ENCODE data around the gene FN3K. TPM values are rescaled to one million over a fixed set of nuclear protein-coding genes. Genes with fewer than 3 reads are reported as not detected.
"Not testable (repeated sequence)": the region's sequence is repeated elsewhere in the genome, so short reads cannot be mapped to it uniquely, and the experiment has no call there.

The FN3K gene
- total and polyA plus RNA-seq, 2 donors: 0.24 to 1.5 TPM

DNA sequence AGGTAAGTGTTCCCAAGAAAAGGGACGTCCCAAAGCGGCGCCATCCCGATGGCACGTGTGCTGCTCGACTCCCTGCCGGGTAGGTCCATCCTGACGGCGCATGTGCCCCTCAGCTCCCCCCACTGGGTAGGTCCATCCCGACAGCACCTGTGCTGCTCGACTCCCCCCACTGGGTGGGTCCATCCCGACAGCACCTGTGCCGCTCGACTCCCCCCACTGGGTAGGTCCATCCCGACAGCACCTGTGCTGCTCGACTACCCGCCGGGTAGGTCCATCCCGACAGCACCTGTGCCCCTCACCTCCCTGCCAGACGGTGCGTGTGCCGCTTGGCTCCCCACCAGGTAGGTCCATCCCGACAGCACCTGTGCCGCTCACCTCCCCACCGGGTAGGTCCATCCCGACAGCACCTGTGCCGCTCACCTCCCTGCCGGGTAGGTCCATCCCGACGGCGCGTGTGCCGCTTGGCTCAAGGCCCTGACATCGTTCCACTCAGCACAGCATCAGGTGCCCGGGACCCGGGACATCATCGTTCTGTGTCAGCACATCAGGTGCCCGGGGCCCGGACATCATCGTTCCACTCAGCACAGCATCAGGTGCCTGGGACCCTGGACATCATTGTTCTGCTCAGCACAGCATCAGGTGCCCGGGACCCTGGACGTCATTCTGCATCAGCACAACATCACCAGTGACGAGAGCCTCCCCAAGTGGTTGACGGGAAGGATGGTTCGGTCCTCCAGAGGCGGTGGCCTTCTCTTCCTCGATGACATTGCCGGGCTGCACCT lies 5.7 kb upstream of the FN3K start:
- H3K27ac ChIP-seq (ENCODE audit: low read depth in 1 of 2, low read length in 1 of 2): no peak overlapping the region
- peaks cover 12 to 29% of the 10 kb centered on the region in 2 donors for H3K9me3 ChIP-seq (ENCODE audit: control insufficient read depth in 2 of 2, insufficient read depth in 1 of 2, low read length in 1 of 2)
- peaks cover 0 to 7% of the 10 kb centered on the region in 2 donors for H3K27me3 ChIP-seq (ENCODE audit: control insufficient read depth in 2 of 2, insufficient read depth in 1 of 2, low read length in 1 of 2)
- H3K36me3 ChIP-seq (ENCODE audit: control insufficient read depth in 2 of 2, insufficient read depth in 2 of 2, low read length in 1 of 2): peaks cover 34 to 61% of the 10 kb centered on the region in 2 donors
- H3K4me1 ChIP-seq (ENCODE audit: control insufficient read depth in 2 of 2, insufficient read depth in 2 of 2, low read length in 2 of 2): no peaks in the 10 kb centered on the region
- DNase-seq (ENCODE audit: low read depth in 6 of 9, low spot score in 9 of 9): no peak
- no peak overlapping the region for H3K4me3 ChIP-seq (ENCODE audit: low read length in 2 of 2)
- WGBS: 91% methylated on average over 48 of the region's 48 CpGs

DNA sequence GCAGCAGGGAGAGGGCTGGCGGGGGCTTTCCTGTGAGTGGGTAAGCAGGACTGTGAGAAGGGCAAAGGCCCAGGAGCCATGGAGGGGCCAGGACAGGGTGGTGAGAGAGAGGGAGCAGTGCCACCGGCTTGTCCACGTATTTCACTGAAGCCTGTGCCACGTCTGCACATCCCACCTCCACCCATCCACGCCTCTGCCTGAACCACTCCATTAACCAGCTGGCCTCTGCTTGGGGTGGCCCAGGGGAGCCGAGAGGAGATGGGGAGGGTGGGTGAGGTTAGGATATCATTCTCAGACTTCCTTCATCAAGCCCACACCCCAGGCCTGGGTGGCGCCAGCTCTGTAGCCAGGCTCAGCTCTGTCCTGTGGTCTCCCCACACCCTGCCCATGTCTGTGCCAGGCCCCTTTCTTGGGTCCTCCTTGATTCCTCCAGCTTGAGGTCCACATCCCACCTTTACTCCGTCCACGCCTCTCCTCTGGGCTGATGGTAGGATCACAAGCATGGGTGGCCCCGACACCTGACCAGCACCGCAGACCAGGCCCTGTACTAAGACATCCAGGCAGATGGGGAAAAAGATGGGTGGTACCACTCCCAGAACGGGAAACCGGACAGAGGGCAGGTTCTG lies 3.2 kb upstream of the FN3K start:
- DNase-seq (ENCODE audit: low read depth in 6 of 9, low spot score in 9 of 9): no peak
- Histone ChIP-seq H3K9me3 (ENCODE audit: control insufficient read depth in 2 of 2, insufficient read depth in 1 of 2, low read length in 1 of 2) (peaks cover 16 to 33% of the 10 kb centered on the region in 2 donors), H3K4me3 (ENCODE audit: low read length in 2 of 2) (no peak overlapping the region), H3K27me3 (ENCODE audit: control insufficient read depth in 2 of 2, insufficient read depth in 1 of 2, low read length in 1 of 2) (peaks cover 9 to 29% of the 10 kb centered on the region in 2 donors), H3K4me1 (ENCODE audit: control insufficient read depth in 2 of 2, insufficient read depth in 2 of 2, low read length in 2 of 2) (peaks cover 0 to 3% of the 10 kb centered on the region in 2 donors), H3K27ac (ENCODE audit: low read depth in 1 of 2, low read length in 1 of 2) (no peak overlapping the region), H3K36me3 (ENCODE audit: control insufficient read depth in 2 of 2, insufficient read depth in 2 of 2, low read length in 1 of 2) (peaks cover 22 to 49% of the 10 kb centered on the region in 2 donors)
- 94% methylated on average over 13 of the region's 13 CpGs for WGBS

DNA sequence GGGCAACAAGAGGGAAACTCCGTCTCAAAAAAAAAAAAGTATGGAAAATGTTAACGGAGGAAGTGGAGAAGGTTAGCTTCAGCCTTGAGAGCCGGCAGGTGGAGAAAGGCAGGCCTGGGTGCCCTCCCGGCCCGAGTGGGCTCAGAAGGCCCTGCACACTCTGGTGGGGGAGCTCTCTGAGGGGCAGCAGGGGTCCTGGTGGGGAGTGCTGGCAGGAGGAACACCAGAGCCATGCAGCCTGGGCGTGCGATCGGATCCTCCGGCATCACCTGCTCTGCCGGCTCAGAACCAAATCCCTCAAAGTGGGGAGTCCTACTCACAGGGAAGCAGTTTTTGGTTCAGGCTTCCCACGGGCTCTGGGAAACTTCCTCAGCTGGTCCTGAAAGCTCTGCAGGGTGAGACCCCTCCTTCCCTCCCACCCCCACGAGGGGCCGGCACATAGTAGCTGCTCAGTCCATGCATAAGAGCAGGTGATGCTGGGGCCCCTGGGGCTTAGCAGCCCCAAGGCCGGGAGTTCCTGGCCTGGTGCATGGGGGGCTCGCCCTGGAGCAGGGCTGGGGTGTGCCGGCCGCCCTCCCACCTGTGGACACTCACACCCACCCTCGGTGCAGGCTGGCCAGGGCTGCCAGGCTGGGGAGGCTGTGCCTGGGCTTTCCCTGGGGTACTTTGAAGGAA lies 1.2 kb downstream of the FN3K start:
- peaks cover 16 to 48% of the 10 kb centered on the region in 2 donors for H3K9me3 ChIP-seq (ENCODE audit: control insufficient read depth in 2 of 2, insufficient read depth in 1 of 2, low read length in 1 of 2)
- peaks cover 9 to 29% of the 10 kb centered on the region in 2 donors for H3K27me3 ChIP-seq (ENCODE audit: control insufficient read depth in 2 of 2, insufficient read depth in 1 of 2, low read length in 1 of 2)
- peaks cover 0 to 3% of the 10 kb centered on the region in 2 donors for H3K4me1 ChIP-seq (ENCODE audit: control insufficient read depth in 2 of 2, insufficient read depth in 2 of 2, low read length in 2 of 2)
- no peak for DNase-seq (ENCODE audit: low read depth in 6 of 9, low spot score in 9 of 9)
- H3K27ac ChIP-seq (ENCODE audit: low read depth in 1 of 2, low read length in 1 of 2): no peak overlapping the region
- no peak overlapping the region for H3K4me3 ChIP-seq (ENCODE audit: low read length in 2 of 2)
- H3K36me3 ChIP-seq (ENCODE audit: control insufficient read depth in 2 of 2, insufficient read depth in 2 of 2, low read length in 1 of 2): peaks cover 11 to 22% of the 10 kb centered on the region in 2 donors
- WGBS: 97% methylated on average over 18 of the region's 18 CpGs

DNA sequence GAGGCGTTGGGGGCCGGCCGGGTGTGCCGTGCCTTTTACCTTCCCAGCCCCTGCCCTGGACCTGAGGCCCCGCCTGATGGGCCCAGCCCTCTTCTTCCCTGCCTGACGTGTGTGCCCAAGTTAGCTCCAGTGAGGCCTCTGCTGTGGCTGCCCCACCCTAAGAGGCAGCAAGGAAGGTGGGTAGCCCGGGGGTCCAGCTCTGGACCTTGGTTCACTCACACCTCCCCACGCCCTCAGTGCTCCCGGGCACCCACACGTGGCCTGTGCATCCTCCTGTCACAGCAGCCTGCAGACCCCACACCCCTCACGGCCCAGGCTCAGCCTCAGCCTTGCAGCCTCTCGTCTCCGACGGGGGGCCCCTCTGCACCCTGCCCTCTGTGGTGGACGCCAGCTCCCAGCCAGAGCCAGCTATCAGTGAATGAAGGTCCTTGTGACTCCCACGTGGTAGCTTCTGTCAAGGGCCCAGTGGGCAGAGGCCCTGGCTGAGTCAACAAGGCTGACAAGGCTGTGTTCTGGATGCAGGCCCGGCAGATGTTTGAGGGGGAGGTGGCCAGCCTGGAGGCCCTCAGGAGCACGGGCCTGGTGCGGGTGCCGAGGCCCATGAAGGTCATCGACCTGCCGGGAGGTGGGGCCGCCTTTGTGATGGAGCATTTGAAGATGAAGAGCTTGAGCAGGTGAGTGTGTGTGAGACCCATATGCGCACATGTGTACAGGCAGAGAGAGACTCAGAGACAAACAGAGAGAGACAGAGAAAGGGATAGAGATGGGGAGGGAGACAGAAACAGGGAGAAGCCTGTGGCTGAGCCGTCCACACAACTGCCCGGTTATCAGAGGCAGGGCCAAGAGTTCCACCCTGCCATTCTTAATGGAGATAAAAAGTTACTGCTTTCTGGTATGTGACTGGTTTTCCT lies 2.8 kb downstream of the FN3K start:
- Histone ChIP-seq H3K27me3 (ENCODE audit: control insufficient read depth in 2 of 2, insufficient read depth in 1 of 2, low read length in 1 of 2) (peaks cover 9 to 29% of the 10 kb centered on the region in 2 donors), H3K4me3 (ENCODE audit: low read length in 2 of 2) (no peak overlapping the region), H3K27ac (ENCODE audit: low read depth in 1 of 2, low read length in 1 of 2) (no peak overlapping the region), H3K36me3 (ENCODE audit: control insufficient read depth in 2 of 2, insufficient read depth in 2 of 2, low read length in 1 of 2) (peaks cover 4 to 7% of the 10 kb centered on the region in 2 donors), H3K9me3 (ENCODE audit: control insufficient read depth in 2 of 2, insufficient read depth in 1 of 2, low read length in 1 of 2) (peaks cover 12 to 40% of the 10 kb centered on the region in 2 donors), H3K4me1 (ENCODE audit: control insufficient read depth in 2 of 2, insufficient read depth in 2 of 2, low read length in 2 of 2) (peaks cover 0 to 3% of the 10 kb centered on the region in 2 donors)
- DNase-seq (ENCODE audit: low read depth in 6 of 9, low spot score in 9 of 9): no peak
- WGBS: 92% methylated on average over 26 of the region's 26 CpGs

DNA sequence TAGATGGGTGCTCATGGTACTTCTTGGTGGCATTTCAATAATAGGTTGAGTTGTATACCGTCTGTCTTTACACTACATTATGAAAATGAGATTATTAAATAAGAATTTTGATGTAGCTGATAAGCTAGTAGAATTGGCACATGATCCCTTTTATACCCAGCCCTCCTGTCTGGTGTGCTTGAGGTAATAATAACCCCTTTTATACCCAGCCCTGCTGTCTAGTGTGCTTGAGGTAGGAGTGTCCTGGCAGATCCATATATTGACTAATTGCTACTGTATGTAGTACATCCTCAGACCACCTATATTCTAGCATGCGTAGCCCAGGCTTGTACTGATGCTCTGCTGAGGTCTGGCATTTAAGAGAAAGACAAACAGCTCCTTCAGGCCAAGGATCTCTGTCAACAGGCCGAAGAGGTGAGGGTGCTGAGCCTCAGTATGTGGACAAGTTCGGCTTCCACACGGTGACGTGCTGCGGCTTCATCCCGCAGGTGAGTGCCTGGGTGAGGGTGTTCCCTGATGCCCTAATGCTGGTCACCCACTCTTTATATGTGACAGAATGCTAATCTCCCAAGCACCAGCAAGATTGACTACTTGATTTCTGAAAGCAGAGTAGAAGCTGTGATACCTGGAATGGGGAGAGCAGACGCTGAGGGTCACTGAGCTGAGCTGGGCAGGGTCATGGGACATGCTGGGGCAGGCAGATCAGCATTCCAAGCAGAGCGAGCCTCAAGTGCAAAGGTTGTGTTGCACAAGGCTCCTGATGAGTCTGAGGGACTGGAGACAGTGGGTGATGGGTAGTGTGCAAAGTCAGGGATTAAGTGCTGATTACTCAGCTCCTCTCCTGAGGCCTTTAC lies 5.7 kb downstream of the FN3K start:
- peaks cover 0 to 9% of the 10 kb centered on the region in 2 donors for H3K27me3 ChIP-seq (ENCODE audit: control insufficient read depth in 2 of 2, insufficient read depth in 1 of 2, low read length in 1 of 2)
- 98% methylated on average over 10 of the region's 10 CpGs for whole genome bisulfite sequencing
- H3K27ac ChIP-seq (ENCODE audit: low read depth in 1 of 2, low read length in 1 of 2): no peak overlapping the region
- DNase-seq (ENCODE audit: low read depth in 6 of 9, low spot score in 9 of 9): no peak
- no peak overlapping the region for H3K4me3 ChIP-seq (ENCODE audit: low read length in 2 of 2)
- H3K36me3 ChIP-seq (ENCODE audit: control insufficient read depth in 2 of 2, insufficient read depth in 2 of 2, low read length in 1 of 2): no peaks in the 10 kb centered on the region
- H3K4me1 ChIP-seq (ENCODE audit: control insufficient read depth in 2 of 2, insufficient read depth in 2 of 2, low read length in 2 of 2): no peaks in the 10 kb centered on the region
- H3K9me3 ChIP-seq (ENCODE audit: control insufficient read depth in 2 of 2, insufficient read depth in 1 of 2, low read length in 1 of 2): peaks cover 2 to 30% of the 10 kb centered on the region in 2 donors

DNA sequence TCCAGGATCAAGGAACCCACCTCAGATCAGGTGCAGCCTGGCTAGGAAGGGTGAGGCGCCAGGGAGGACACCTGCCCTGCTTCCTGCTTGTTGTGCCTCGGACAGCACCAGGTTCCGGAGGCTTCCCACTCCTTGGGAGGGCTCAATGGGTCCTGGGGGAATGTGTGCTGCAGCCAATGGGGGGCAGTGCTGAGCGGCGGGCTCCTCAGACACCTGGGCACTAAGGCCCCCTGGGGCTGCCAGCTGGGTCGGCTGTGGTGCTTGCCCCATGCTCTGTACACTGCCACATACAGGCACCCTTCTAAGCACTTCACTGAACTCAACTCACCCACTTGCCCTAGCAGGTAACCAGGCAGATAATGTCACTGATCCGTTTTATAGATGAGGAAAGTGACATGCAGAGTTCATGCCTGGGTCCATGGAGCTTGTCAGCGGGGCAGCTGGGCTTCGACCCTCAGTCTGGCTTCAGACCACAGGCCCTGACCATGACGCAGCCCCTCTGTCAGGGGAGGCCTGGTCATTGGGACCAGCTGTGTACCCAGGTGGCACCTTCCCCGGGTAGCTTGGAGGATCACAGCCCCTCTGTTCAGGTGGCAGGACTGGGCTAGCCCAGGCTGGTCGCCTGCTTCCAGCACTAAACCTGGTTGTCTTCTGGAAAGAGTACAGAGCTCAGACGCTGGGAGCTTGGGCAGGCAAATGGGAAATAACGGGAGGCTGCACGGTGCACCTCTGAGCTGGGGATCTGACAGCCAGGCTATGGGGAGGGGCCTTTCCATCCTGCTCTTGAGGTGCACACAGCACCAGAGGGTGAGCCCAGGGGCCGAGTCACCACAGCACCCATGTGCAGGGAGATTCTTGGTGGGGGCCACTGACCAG lies 8.2 kb downstream of the FN3K start:
- no peak for DNase-seq (ENCODE audit: low read depth in 6 of 9, low spot score in 9 of 9)
- H3K27me3 ChIP-seq (ENCODE audit: control insufficient read depth in 2 of 2, insufficient read depth in 1 of 2, low read length in 1 of 2): no peaks in the 10 kb centered on the region
- no peaks in the 10 kb centered on the region for H3K4me1 ChIP-seq (ENCODE audit: control insufficient read depth in 2 of 2, insufficient read depth in 2 of 2, low read length in 2 of 2)
- peaks cover 2 to 37% of the 10 kb centered on the region in 2 donors for H3K9me3 ChIP-seq (ENCODE audit: control insufficient read depth in 2 of 2, insufficient read depth in 1 of 2, low read length in 1 of 2)
- no peaks in the 10 kb centered on the region for H3K36me3 ChIP-seq (ENCODE audit: control insufficient read depth in 2 of 2, insufficient read depth in 2 of 2, low read length in 1 of 2)
- 99% methylated on average over 16 of the region's 16 CpGs for WGBS
- no peak overlapping the region for H3K4me3 ChIP-seq (ENCODE audit: low read length in 2 of 2)
- no peak overlapping the region for H3K27ac ChIP-seq (ENCODE audit: low read depth in 1 of 2, low read length in 1 of 2)

DNA sequence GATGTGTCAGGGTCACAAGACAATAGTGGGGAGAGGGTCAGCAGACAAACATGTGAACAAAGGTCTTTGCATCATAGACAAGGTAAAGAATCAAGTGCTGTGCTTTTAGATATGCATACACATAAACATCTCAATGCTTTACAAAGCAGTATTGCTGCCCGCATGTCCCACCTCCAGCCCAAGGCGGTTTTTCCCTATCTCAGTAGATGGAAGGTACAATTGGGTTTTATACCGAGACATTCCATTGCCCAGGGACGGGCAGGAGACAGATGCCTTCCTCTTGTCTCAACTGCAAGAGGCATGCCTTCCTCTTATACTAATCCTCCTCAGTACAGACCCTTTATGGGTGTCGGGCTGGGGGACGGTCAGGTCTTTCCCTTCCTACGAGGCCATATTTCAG lies 9.3 kb downstream of the FN3K start:
- not testable (repeated sequence) for DNase-seq (ENCODE audit: low read depth in 6 of 9, low spot score in 9 of 9); H3K36me3 ChIP-seq (ENCODE audit: control insufficient read depth in 2 of 2, insufficient read depth in 2 of 2, low read length in 1 of 2); H3K4me3 ChIP-seq (ENCODE audit: low read length in 2 of 2); H3K27me3 ChIP-seq (ENCODE audit: control insufficient read depth in 2 of 2, insufficient read depth in 1 of 2, low read length in 1 of 2); H3K4me1 ChIP-seq (ENCODE audit: control insufficient read depth in 2 of 2, insufficient read depth in 2 of 2, low read length in 2 of 2); H3K27ac ChIP-seq (ENCODE audit: low read depth in 1 of 2, low read length in 1 of 2)
- peaks cover 2 to 47% of the 10 kb centered on the region in 2 donors for H3K9me3 ChIP-seq (ENCODE audit: control insufficient read depth in 2 of 2, insufficient read depth in 1 of 2, low read length in 1 of 2)
- WGBS: 89% methylated on average over 7 of the region's 7 CpGs
